NCI-H460 (cell line): ENCODE results near the gene PSTK. TPM values are rescaled to one million over a fixed set of nuclear protein-coding genes. Genes with fewer than 3 reads are reported as not detected.

Experiments
- DNase-seq: peaks from one replicate; pipeline ENCODE4 v3.0.0-alpha.2; 2016; ENCODE audit warnings: low read depth; ENCODE audit errors: extremely low read depth
- total RNA-seq: library from RNA; depleted of rRNA; stranded (reverse); fragments of >200 nt; shearing (Covaris generic); gene quantifications from 2 replicates; pipeline ENCODE4 v1.2.3, GENCODE V29; 2014; rRNA removed

The PSTK gene
- total RNA-seq, 1 experiment from 2014 or later: 9.5 TPM

DNA sequence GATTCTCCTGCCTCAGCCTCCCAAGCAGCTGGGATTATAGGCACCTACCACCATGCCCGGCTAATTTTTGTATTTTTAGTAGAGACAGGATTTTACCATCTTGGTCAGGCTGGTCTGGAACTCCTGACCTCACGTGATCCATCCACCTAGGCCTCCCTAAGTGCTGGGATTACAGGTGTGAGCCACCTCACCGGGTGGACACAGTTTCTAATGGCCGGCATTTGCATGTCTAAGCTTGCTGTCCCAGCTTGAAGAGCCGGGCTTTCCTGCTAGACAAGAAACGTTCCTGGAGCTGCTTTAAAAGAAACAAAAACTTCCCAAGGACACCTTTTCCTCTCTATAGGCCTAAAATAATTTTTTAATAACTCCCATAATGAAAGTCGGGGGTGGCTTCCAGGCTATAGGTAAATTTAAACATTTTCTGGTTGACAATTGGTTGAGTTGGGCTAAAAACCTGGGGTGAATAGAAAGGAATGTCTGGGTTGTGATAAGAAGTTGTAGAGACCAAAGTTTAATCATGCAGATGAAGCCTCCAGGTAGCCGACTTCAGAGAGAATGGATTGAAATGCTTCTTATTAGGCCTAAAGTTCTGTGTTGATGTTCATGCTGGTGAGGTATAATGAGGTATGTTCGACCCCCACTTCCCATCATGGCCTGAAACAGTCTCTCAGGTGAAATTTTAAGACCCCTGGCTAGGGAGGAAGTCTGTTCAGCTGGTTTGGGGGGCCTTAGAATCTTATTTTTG, 37.4 kb downstream of the PSTK start:
- DNase-seq: no peak

DNA sequence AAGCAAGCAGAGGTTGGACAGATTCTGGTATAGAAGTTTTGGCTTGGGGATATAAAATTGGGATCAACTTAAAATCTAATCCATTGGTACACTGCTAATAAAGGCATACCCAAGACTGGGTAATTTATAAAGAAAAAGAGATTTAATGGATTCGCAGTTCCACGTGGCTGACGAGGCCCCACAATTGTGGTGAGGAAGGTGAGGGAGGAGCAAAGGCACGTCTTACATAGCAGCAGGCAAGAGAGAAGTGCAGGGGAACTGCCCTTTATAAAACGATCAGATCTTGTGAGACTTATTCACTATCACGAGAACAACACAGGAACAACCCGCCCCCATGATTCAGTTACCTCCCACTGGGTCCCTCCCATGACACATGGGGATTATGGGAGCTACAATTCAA, 38.3 kb downstream of the PSTK start:
- DNase-seq: no peak

DNA sequence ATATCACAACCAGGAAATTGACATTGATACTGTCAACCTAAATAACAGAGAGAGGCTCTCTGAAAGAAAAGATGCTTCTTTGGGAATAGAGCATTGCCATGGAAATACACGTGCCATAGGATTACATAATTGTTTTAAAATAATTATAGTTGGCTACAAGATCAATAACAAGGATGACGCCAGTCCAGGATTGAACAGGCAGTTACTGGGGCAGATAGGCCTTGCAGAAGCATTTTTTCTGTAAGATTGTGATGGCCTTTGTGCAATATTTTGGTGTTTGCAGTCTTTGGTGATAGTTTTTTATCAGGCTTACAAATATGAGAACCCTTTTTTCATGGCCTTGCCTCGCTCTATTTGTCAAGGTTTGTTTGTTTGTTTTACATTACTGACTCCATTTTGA, 39.1 kb downstream of the PSTK start:
- no peak for DNase-seq

DNA sequence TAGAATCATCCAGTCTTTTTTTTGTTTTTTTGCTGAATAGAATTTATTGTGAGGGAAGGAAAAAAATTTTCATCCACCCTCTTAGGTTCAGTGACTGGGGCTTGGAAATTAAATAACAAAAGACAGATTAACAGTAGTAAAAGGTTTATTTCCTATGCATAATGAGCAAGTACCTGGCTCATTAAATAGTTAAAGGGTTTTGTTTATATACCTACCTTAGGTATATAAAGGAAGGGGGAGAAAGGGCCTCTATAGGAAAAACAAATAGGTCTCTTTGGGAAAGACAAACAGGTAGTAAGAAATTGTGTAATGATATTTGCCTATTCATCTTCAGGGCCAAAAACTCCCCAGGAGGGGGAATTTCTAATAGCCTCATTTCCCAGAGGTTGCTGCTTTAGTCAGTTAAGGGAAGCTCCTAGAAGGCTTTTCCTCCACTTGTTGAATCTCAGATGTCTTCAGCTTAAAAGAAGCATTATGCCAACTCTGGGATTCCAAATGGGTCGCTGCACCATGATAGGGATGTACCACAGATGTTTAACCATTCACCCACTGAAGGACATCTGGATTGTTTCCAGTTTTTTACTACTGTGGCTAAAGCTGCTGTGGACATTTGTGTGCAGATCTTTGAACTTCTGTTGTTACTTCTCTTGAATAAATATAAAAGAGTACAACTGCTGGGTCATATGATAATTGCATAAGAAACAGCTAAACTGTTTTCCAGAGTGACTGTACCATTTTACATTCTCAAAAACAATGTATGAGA, 39.9 kb downstream of the PSTK start:
- no peak for DNase-seq

DNA sequence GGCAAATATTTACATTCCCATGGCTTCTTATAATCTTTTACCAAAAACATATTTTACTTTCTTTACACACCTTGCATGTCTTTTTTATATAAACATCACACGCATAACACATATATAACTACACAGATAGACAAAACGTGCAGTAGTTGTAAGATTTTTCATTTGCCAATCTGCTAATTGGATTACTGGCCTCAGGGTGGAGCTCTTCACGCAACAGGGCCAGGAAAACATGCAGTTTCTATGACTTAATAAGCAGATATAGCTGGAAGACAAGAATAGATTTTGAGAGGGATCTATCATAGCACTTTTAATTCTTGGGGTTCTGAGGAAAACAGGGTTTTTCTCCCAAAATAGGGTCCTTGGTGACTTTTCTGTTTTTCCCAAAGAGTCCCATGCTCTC, 41.3 kb downstream of the PSTK start:
- DNase-seq: no peak

DNA sequence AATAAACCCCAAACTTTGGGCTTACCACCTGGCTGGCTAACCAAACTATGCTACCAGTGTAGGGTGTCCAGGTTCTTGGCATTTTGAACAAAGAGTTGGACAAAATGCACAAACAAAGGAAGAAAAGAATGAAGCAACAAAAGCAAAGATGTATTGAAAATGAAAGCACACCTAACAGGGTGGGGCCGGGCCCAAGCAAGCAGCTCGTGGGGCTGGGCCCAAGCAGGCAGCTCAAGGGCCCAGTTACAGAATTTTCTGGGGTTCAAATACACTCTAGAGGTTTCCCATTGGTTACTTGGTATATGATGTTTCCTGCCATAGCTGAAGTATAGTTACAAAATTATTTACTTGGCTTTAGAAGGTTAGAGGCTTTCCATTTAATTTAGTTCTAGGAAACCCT, 44.3 kb downstream of the PSTK start:
- DNase-seq: no peak

DNA sequence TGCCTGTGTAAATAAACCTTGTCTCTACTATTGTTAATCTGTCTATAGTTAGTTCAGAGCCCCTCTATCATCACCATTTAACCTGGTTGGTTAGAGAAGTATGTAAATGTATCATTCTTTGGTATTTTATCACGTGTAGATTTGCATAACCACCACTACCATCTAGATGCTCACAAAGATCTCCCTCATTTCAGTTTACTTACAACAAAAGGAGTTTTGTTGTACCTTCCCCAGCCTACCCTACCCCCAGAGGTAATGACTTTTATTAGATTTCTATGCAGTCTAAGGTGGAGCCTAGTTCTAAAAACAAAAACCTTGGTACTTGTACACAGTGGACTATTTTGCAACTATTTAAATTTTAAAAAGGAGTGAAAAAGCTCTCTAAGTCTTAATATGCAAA, 46.1 kb downstream of the PSTK start:
- DNase-seq: no peak

DNA sequence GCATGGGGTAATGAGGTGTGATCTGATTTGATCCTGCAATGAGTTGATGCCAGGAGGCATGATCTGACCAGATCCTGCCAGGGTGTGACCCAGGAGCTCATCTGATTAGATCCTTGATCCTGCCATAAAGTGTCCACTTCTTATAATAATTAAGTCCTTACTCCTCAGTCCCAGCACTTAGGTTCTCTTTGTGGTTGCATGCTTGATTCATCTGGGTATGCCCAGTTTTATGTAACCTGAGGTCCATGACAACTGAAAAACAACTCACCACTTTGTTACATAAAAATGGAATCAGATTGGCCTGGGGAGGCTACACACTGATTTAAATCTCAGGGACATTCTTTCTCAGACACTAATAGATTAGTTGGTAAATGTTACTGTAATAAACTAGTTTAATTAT, 47.7 kb downstream of the PSTK start:
- no peak for DNase-seq

DNA sequence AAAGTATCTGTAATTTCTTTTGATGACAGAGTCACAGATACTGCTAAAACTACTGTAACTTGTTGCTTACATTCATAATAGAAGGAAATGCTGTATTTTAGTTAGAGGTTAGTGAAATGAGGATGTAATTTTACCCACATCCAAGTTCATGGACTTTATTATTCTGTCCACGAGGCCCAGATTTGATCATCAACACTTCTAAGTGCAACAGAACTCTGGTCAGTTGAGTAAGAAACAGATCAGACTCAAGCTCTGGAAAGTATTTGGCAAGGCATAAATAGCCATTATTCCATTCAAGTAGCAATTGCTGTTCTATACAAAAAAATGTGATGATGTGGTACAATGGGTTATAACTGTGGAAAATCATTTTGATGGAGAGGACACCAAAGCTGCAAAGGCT, 50.9 kb downstream of the PSTK start:
- DNase-seq: no peak

DNA sequence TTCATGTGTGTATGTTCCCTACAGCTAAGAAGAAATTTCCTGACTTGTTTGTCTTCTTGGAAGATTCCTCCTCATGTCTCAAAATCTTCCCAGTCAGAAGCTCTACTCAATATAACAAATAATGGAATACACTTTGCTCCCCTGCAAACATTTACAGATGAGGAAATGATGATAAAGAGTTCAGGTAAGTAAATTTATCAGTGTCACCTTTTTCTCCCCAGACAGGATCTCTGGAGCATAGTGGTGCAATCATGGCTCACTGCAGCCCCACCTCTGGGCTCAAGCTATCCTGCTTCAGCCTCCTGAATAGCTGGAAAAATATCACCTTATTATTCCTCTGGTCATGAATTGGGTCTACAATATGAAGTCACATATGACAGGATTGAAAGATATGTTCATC, 54.1 kb downstream of the PSTK start:
- DNase-seq: no peak

DNA sequence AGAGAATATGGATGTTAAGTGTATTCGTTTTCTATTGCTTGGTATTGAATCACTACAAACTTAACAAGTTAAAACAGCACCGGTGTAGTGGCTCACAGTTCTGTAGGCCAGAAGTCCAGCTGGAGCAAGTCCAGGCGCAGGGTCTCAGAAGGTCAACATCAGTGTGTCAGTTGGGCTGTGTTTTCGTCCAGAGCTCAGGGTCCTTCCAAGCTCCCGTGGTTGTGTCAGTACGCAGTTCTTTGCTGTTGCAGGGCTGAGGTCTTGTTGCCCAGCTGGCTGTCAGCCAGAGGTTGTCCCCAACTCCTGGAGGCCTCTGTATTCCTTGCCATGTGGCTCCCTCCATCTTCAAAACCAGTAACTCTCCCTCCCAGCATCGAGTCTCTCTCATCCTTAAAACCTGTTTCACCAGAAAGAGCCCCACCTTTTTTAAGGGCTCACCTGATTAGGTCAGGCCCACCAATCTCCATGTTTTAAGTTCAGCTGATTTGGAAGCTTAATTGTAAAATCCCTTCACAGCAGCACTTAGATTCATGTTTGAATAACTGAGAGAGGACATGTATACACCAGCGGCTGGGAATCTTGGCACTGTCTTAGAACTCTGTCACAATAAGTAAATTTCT, 55.4 kb downstream of the PSTK start:
- DNase-seq: no peak

DNA sequence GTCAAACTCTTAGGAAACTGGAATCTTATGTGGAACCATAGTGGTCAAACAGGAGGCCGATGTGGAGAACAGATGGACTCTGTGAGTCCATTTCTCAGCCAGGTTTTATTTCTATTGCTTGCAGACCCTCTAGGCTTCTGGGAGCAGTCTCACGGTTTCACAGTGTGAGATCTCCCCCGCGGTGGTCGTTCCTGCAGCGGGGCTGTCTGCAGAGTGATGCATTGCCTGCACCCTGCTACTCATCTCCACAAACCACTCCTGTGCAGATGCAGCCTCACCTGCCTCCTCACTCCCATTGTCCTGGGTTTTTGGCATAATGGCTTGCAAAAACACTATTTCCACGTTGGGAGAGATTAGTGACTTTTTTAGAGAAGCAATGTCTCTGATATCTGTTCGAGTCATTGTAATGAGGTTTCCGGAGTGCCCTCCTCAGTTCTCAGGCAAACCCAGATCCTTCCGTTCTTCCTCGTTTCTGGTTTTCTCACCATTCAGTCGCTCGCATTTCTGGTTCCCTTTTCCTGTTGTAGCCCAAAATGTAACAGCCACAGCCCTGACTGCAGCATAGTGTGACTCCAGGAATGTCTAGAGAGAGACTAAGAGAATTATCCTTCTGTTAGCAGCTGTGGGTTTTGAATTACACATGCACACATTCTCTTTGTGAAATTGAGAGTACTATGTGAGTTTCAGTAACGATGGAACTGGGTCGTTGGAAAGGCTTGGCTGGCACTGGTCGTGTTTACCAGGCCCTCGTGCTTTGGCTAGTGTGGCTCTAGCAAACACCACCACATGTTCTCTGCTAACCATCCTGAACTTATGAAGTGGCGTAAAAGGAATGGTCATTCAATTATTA, 58.8 kb downstream of the PSTK start:
- DNase-seq: no peak

DNA sequence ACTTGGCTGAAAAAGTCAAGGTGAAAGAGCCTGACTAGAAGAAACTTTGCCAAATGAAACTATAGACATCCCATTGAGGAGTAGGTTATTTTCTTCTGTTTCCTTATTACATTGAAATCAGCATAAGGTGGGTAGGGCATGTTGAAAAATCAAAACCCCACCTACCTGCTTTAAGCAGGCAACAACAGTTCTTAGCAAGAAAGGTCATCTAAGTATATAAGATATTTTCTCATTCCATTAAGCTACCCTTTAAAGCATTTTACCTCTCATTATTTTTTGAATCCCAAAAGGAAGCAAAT, 59.4 kb downstream of the PSTK start:
- DNase-seq: no peak

Other genes starting within 250 kb of the PSTK start
- 1.6 and 2.2 TPM in 2 replicates for gene CUZD1, start 134.5 kb upstream of the PSTK start, total RNA-seq
- gene FAM24B, start 100.8 kb upstream of the PSTK start, total RNA-seq: 34.9 and 36.3 TPM in 2 replicates
- not detected in 2 replicates for gene FAM24A, start 69.8 kb upstream of the PSTK start, total RNA-seq
- 13.5 and 14.6 TPM in 2 replicates for gene C10orf88, start 26.2 kb upstream of the PSTK start, total RNA-seq
- 4.0 and 5.6 TPM in 2 replicates for gene IKZF5, start 28.4 kb downstream of the PSTK start, total RNA-seq
- 11.0 and 11.3 TPM in 2 replicates for gene ACADSB, start 28.6 kb downstream of the PSTK start, total RNA-seq
- 3.9 and 5.3 TPM in 2 replicates for gene HMX3, start 155.6 kb downstream of the PSTK start, total RNA-seq
- gene HMX2, start 167.7 kb downstream of the PSTK start, total RNA-seq: 1.1 and 1.7 TPM in 2 replicates
- gene BUB3, start 174.0 kb downstream of the PSTK start, total RNA-seq: 247 and 274 TPM in 2 replicates